Chondrocyte (in vitro differentiated cells): ENCODE measurements around the gene ARIH1. TPM values are rescaled to one million over a fixed set of nuclear protein-coding genes. Genes with fewer than 3 reads are reported as not detected.

Experiments
- DNase-seq: peaks from one replicate; pipeline ENCODE4 v3.0.0; 2021; ENCODE audit warnings: mixed read lengths, low spot score
- H3K27ac Mint-ChIP-seq: one replicate; pipeline ENCODE4 v1.8.0; 2021; ENCODE audit warnings: mild to moderate bottlenecking, moderate library complexity, mixed read lengths; ENCODE audit not compliant: unreplicated experiment
- H3K27me3 Mint-ChIP-seq: 2 replicates; pipeline ENCODE4 v1.8.0; 2021; ENCODE audit warnings: low read depth, mixed read lengths
- H3K36me3 Mint-ChIP-seq: 2 replicates; pipeline ENCODE4 v1.8.0; 2021; ENCODE audit warnings: low read depth, mixed read lengths
- H3K4me1 Mint-ChIP-seq: 2 replicates; pipeline ENCODE4 v1.8.0; 2021; ENCODE audit warnings: low read depth, mild to moderate bottlenecking, mixed read lengths
- H3K4me3 Mint-ChIP-seq: one replicate; pipeline ENCODE4 v1.8.0; 2021; ENCODE audit warnings: mild to moderate bottlenecking, moderate library complexity, mixed read lengths; ENCODE audit not compliant: unreplicated experiment
- H3K9me3 Mint-ChIP-seq: 2 replicates; pipeline ENCODE4 v1.8.0; 2021; ENCODE audit warnings: low read depth, mixed read lengths
- total RNA-seq: library from RNA; stranded (reverse); gene quantifications from 3 replicates; pipeline ENCODE4 v1.2.1, GENCODE V29; 2021
- TF ChIP-seq, protein P1 (sequence below): fragments of 200-600 bp; sonication (generic); IDR thresholded peaks from 2 replicates; pipeline ENCODE4 v1.5.0; 2021; ENCODE audit warnings: antibody characterized with exemption, mild to moderate bottlenecking, moderate library complexity

ARIH1 gene
- total RNA-seq, 1 donor from 2014 or later, result 164 TPM

DNA sequence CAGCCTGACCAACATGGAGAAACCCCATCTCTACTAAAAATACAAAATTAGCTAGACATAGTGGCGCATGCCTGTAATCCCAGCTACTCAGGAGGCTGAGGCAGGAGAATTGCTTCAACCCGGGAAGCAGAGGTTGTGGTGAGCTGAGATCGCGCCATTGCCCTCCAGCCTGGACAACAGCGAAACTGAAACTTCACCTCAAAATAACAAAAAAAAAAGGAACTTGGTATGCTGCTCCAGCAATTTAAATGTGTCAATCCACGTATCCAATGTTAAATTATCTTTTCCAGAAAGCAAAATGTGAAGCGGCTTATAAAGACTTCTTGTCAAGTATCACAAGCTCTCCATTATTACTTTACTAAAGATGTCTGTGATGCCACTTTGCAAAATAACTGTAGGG, 9.9 kb upstream of the ARIH1 start:
- H3K4me3 Mint-ChIP-seq, result no peak overlapping the region

DNA sequence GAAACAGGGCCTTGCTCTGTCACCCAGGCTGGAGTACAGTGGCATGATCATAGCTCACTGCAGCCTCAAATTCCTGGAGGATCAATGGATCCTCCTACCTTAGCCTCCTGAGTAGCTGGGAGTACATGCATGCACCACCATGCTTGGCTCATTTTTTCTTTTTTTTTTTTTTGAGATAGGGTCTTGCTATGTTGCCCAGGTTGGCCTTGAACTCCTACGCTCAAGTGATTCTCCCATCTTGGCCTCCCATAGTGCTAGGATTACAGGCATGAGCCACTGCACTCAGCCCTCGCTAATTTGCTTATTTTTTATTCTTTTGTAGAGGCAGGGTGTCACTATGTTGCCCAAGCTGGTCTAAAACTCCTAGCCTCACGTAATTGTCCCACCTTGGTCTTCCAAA, 6.0 kb upstream of the ARIH1 start:
- Mint-ChIP-seq H3K4me1 (peaks cover 2% of the 10 kb centered on the region), H3K4me3 (no peak overlapping the region), H3K27me3 (no peaks in the 10 kb centered on the region), H3K9me3 (no peaks in the 10 kb centered on the region), H3K27ac (no peak overlapping the region), H3K36me3 (peaks cover 2% of the 10 kb centered on the region)
- TF ChIP-seq, protein P1, sequence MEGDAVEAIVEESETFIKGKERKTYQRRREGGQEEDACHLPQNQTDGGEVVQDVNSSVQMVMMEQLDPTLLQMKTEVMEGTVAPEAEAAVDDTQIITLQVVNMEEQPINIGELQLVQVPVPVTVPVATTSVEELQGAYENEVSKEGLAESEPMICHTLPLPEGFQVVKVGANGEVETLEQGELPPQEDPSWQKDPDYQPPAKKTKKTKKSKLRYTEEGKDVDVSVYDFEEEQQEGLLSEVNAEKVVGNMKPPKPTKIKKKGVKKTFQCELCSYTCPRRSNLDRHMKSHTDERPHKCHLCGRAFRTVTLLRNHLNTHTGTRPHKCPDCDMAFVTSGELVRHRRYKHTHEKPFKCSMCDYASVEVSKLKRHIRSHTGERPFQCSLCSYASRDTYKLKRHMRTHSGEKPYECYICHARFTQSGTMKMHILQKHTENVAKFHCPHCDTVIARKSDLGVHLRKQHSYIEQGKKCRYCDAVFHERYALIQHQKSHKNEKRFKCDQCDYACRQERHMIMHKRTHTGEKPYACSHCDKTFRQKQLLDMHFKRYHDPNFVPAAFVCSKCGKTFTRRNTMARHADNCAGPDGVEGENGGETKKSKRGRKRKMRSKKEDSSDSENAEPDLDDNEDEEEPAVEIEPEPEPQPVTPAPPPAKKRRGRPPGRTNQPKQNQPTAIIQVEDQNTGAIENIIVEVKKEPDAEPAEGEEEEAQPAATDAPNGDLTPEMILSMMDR, result no peak
- DNase-seq, result no peak

More for the DNA sequence above, 9.9 kb upstream of the ARIH1 start:
- Mint-ChIP-seq H3K4me1 (peaks cover 5% of the 10 kb centered on the region), H3K9me3 (no peaks in the 10 kb centered on the region), H3K36me3 (peaks cover 3% of the 10 kb centered on the region), H3K27ac (no peak overlapping the region), H3K27me3 (no peaks in the 10 kb centered on the region)
- DNase-seq, result no peak
- TF ChIP-seq, protein P1, result no peak

DNA sequence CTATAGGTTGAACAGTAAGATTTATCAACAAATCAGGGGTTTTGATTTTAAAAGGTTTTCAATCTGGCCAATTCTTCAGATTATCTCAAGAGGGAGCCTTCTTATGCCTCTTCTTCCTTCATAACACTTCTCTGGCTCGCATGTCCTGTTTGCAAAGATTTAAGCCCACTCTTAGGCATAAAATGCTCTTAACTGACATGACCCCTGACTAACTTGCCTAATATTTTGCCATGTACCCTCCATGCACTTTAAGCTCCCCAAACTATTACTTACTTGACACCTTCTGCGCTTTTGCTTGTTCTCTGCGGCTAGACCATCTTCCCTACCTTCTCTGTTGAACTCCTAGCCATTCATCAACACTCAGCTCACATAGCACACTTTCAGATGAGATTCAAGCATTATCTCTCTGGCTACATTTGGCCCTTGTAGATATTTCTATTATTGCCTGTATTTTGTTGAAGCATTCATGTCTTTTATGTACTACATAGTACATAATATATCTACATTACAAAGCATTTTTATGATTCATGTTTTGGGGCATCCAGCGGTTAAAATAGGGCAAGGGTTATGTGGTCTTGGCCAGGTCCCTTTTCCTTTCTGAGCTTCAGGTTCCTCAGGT, 1.0 kb upstream of the ARIH1 start:
- peak overlapping the region; percentile 99 for H3K27ac Mint-ChIP-seq
- no peaks in the 10 kb centered on the region for H3K9me3 Mint-ChIP-seq
- H3K27me3 Mint-ChIP-seq, result no peaks in the 10 kb centered on the region
- TF ChIP-seq, protein P1, result peak; percentile 54
- peak overlapping the region; percentile 96 for H3K4me3 Mint-ChIP-seq
- peaks cover 33% of the 10 kb centered on the region for H3K4me1 Mint-ChIP-seq
- DNase-seq, result no peak
- H3K36me3 Mint-ChIP-seq, result peaks cover 2% of the 10 kb centered on the region

DNA sequence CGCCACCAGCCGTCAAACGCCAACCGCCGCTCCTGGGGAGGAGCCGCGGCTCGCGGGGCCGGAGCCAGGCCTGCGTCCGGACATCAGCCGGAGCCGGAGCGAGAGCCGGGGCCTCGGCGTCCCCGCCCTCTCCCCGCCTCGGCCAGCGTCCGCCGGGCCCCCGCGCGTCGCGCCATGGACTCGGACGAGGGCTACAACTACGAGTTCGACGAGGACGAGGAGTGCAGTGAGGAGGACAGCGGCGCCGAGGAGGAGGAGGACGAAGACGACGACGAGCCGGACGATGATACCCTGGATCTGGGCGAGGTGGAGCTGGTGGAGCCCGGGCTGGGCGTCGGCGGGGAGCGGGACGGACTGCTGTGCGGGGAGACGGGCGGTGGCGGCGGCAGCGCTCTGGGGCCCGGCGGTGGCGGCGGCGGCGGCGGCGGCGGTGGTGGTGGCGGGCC, 359 bp downstream of the ARIH1 start:
- peak overlapping the region; percentile 99 for H3K27ac Mint-ChIP-seq
- TF ChIP-seq, protein P1, result no peak
- H3K4me3 Mint-ChIP-seq, result peak overlapping the region; percentile 96
- no peaks in the 10 kb centered on the region for H3K27me3 Mint-ChIP-seq
- peaks cover 43% of the 10 kb centered on the region for H3K4me1 Mint-ChIP-seq
- H3K9me3 Mint-ChIP-seq, result no peaks in the 10 kb centered on the region
- DNase-seq, result no peak
- H3K36me3 Mint-ChIP-seq, result peaks cover 5% of the 10 kb centered on the region

DNA sequence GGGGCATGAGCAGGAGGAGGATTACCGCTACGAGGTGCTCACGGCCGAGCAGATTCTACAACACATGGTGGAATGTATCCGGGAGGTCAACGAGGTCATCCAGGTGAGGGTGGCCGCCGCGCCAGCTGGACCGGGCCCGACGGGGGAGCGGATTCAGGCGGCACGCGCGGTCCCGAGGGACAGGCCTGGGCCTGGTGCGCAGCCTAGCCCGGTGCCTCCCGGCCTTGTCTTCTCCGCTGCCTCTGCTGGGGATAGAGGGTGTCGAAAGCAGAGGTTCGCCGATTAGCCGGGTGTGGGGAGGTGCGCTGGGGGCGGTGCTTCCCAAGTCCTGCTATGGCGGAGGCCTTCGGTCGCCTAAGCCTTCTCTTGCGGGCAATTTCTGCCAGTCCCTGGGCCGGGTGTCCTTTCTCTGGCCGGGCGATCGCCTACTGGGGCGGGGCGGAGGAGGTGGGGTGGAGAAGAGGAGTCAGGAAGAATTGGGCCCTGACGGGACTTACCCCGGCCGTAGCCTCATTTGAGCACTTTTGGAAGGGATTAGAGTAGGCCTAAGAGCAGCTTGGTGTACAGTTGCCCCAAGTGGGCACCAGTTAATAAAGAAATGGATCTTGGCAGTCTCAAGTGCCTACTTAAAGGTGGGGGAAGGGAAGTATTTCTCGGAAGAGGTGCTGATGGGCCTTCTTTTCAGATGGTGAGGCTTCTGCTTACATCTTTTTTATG, 940 bp downstream of the ARIH1 start:
- H3K27ac Mint-ChIP-seq, result peak overlapping the region; percentile 99
- TF ChIP-seq, protein P1, result peak; percentile 17
- peak; percentile 92 for DNase-seq
- peaks cover 43% of the 10 kb centered on the region for H3K4me1 Mint-ChIP-seq
- peak overlapping the region; percentile 96 for H3K4me3 Mint-ChIP-seq
- H3K36me3 Mint-ChIP-seq, result peaks cover 5% of the 10 kb centered on the region
- no peaks in the 10 kb centered on the region for H3K9me3 Mint-ChIP-seq
- no peaks in the 10 kb centered on the region for H3K27me3 Mint-ChIP-seq
